ENCODE data around the gene RRP36.

Gene RRP36

DNA sequence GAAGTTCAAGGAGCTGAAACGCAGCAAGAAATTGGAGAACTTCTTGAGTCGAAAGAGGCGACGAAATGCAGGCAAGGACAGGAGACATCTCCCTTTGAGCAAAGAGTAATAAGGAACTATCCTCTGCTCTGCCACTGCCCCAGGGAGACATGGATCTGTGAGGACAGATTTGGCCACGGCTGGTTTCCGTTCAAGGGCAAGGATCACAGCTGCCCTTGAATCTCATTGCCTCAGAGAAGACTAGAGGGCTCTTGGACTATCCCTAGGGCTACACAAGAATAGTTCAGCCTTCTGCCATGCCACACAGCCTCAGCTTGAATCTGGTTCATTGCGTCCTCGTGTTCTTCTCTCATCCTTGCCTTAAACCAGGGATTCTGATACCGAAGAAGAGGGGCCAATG lies 7.7 kb downstream of the RRP36 start:
- TF ChIP-seq, protein P1, sequence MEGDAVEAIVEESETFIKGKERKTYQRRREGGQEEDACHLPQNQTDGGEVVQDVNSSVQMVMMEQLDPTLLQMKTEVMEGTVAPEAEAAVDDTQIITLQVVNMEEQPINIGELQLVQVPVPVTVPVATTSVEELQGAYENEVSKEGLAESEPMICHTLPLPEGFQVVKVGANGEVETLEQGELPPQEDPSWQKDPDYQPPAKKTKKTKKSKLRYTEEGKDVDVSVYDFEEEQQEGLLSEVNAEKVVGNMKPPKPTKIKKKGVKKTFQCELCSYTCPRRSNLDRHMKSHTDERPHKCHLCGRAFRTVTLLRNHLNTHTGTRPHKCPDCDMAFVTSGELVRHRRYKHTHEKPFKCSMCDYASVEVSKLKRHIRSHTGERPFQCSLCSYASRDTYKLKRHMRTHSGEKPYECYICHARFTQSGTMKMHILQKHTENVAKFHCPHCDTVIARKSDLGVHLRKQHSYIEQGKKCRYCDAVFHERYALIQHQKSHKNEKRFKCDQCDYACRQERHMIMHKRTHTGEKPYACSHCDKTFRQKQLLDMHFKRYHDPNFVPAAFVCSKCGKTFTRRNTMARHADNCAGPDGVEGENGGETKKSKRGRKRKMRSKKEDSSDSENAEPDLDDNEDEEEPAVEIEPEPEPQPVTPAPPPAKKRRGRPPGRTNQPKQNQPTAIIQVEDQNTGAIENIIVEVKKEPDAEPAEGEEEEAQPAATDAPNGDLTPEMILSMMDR (IDR thresholded peaks at IDR 0.05; ENCODE audit: low read depth, low read length), result no peak
- H3K4me3 ChIP-seq (ENCODE audit: low read depth, low read length), result no peak overlapping the region

DNA sequence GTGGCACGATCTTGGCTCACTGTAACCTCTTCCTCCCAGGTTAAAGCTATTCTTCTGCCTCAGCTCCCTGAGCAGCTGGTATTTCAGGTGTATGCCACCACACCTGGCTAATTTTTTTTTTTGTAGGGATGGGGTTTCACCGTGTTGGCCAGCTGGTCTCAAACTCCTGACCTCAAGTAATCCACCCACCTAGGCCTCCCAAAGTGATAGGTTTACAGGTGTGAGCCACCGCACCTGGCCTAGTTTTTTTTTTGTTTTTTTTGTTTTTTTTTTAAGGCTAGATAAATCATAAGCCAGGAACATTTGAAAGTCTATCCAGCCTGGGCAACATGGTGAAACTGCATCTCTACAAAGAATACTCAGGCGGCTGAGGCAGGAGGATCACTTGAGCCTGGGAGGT lies 10.9 kb downstream of the RRP36 start:
- TF ChIP-seq, protein P1 (IDR thresholded peaks at IDR 0.05; ENCODE audit: low read depth, low read length), result no peak
- H3K4me3 ChIP-seq (ENCODE audit: low read depth, low read length), result no peak overlapping the region

DNA sequence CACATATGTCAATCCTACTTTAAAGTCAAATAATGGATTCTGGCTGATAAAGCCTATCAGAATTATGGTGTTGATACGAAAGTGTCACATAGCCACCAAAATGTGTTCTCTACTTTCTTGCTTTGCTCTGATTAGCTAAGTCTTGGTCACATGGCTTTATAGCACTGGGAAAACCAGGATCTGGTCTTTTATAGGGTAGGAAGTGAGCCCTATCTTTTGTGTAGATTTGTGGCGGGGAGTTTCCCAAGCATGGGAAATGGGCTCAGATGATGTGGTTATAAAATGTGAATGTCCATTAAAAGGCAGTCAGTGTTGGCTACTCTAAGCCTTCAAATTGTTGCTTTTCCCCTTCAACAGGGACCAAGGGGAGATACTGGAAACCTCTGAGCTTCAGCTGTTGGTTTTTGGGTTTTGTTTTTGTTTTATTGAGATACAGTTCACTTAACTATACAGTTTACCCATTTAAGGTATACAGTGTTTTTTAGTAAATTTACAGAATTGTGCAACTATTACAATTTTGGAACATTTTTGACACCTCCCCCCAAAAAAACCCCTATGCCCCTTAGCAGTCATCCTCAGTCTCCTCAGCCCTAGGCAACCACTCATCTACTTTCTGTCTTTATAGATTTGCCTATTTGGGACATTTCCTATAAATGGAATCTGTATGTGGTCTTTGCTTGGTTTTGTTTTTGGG lies 12.2 kb downstream of the RRP36 start:
- TF ChIP-seq, protein P1 (IDR thresholded peaks at IDR 0.05; ENCODE audit: low read depth, low read length), result no peak
- no peak overlapping the region for H3K4me3 ChIP-seq (ENCODE audit: low read depth, low read length)

DNA sequence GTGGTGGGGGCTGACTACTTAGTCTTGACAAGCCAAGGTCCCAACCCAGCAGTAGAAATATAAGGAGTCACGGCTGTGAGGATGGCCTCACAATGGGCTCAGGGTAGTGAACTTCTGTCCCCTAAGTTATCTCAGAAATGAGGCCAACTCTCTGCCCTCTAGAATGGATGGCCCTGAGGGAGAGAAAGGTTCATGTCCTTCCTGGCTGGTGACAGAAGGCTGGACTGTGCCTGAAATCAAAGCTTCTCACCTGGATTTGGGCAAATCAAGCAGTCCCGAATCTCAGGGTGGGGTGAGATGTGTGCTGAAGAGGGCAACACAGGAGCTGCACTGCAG lies 12.7 kb downstream of the RRP36 start:
- TF ChIP-seq, protein P1 (IDR thresholded peaks at IDR 0.05; ENCODE audit: low read depth, low read length), result no peak

DNA sequence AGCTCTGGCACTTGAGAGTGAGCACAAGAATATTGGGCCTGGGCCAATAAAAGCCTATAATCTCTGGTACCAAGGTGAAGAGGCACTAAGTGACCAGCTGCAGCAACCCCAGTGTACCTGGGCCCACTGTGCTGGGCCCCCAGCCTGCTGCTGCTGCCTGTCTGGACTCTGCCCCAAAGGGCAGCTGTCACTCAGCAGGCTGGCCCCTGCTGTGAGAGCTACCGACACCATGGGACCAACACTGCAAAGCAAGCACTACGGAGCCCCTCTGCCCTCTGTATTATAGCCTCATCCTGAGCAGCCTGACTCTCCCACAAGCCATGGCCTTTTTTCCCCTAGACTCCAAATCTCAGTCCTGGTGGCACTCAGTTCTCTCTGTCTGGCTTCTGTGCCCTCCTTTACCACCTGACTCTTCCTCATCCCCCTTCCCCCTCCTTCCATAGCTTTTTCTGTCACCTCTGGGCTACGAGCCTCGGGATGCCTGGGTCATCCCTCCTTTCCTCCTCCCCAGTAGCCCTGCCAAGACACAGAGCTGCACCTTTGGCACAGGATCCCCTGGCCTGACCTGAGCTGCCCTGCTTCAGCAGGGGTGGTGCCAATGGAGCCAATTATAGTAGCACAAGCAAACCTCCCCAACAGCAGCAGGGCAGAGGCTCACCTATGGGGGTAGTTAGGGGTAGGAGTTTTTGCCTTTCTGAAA lies 14.2 kb downstream of the RRP36 start:
- TF ChIP-seq, protein P1 (IDR thresholded peaks at IDR 0.05; ENCODE audit: low read depth, low read length), result no peak
- H3K4me3 ChIP-seq (ENCODE audit: low read depth, low read length), result no peak overlapping the region

More for the DNA sequence above, 12.7 kb downstream of the RRP36 start:
- no peak overlapping the region for H3K4me3 ChIP-seq (ENCODE audit: low read depth, low read length)

DNA sequence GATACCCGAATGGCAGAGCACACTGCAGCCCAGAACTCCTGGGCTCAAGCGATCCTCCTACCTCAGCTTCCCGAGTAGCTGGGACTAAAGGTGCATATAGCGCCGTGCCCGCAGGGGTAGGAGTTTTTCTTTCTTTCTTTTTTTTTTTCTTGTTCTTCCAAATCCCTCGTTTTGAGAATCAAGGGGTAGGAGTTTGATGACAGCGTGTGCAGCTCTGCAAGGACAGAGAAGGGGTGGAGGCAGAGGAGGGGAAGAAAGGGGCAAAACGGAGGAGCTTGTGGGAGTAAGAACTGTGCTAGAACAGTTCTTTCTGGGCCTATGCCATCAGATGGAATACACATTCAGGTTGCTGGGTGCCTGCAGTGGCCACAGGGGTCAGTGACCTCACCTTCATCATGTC lies 15.3 kb downstream of the RRP36 start:
- TF ChIP-seq, protein P1 (IDR thresholded peaks at IDR 0.05; ENCODE audit: low read depth, low read length), result no peak
- H3K4me3 ChIP-seq (ENCODE audit: low read depth, low read length), result no peak overlapping the region

DNA sequence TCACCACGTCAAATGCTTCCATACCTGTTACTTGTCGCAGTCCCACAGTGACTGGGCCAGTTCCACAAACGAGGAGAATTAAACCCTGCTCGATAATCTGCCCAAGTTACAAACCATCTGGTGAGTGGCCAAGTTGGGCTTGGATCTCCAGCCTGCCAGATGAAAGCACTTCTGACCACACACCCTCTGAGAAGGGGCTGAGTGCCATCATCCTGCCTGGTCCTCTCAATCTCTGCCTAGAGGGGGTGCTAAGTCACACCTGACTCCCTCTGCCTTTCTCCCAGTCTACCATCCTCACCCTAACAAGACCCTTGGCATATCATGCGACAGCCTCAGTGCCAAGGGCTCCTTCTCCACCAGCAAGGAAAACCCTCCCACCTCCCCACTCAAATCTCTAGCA lies 15.8 kb downstream of the RRP36 start:
- TF ChIP-seq, protein P1 (IDR thresholded peaks at IDR 0.05; ENCODE audit: low read depth, low read length), result no peak
- H3K4me3 ChIP-seq (ENCODE audit: low read depth, low read length), result no peak overlapping the region
